Neural progenitor cell (in vitro differentiated cells): ENCODE data around the gene ATXN10. TPM values are rescaled to one million over a fixed set of nuclear protein-coding genes. Genes with fewer than 3 reads are reported as not detected.

Experiments
- DNase-seq: peaks from one replicate; pipeline ENCODE4 v3.0.0-alpha.2; 2016; ENCODE audit warnings: low spot score
- H2AFZ ChIP-seq: fragments of 200-600 bp; sonication (generic); replicated peaks from 2 replicates; pipeline ENCODE4 v1.6.1; 2016; ENCODE audit warnings: antibody characterized with exemption
- H3F3A ChIP-seq: fragments of 200-600 bp; sonication (generic); 2 replicates; pipeline ENCODE4 v1.6.1; 2016; ENCODE audit warnings: antibody characterized with exemption, low read depth
- H3K27ac ChIP-seq: fragments of 200-600 bp; sonication (generic); 2 replicates; pipeline ENCODE4 v1.5.1; 2016; ENCODE audit warnings: mild to moderate bottlenecking
- H3K27me3 ChIP-seq: fragments of 200-600 bp; sonication (generic); 2 replicates; pipeline ENCODE4 v1.6.1; 2016; ENCODE audit warnings: mild to moderate bottlenecking, moderate library complexity
- H3K36me3 ChIP-seq: fragments of 200-600 bp; sonication (generic); 2 replicates; pipeline ENCODE4 v1.5.1; 2016
- H3K4me1 ChIP-seq: fragments of 200-600 bp; sonication (generic); 2 replicates; pipeline ENCODE4 v1.6.1; 2016; ENCODE audit warnings: mixed run types
- H3K4me2 ChIP-seq: fragments of 200-600 bp; sonication (generic); 2 replicates; pipeline ENCODE4 v1.6.1; 2016
- H3K4me3 ChIP-seq: fragments of 200-600 bp; sonication (generic); 2 replicates; pipeline ENCODE4 v1.5.1; 2016
- H3K79me2 ChIP-seq: fragments of 200-600 bp; sonication (generic); 2 replicates; pipeline ENCODE4 v1.6.1; 2016; ENCODE audit warnings: low read depth
- H3K9ac ChIP-seq: fragments of 200-600 bp; sonication (generic); 2 replicates; pipeline ENCODE4 v1.6.1; 2016
- H3K9me3 ChIP-seq: fragments of 200-600 bp; sonication (generic); 2 replicates; pipeline ENCODE4 v1.5.1; 2016; ENCODE audit warnings: low read depth
- H4K20me1 ChIP-seq: fragments of 200-600 bp; sonication (generic); 2 replicates; pipeline ENCODE4 v1.6.1; 2016; ENCODE audit warnings: low read depth
- H3K27ac Mint-ChIP-seq: 3 replicates; pipeline ENCODE4 v1.8.0; 2021; ENCODE audit warnings: mixed read lengths
- H3K27me3 Mint-ChIP-seq: 2 replicates; pipeline ENCODE4 v1.8.0; 2022; ENCODE audit warnings: low read depth, mild to moderate bottlenecking, inconsistent platforms, moderate library complexity, mixed read lengths; ENCODE audit not compliant: insufficient read depth
- H3K36me3 Mint-ChIP-seq: 3 replicates; pipeline ENCODE4 v1.8.0; 2021; ENCODE audit warnings: mixed read lengths
- H3K4me1 Mint-ChIP-seq: 3 replicates; pipeline ENCODE4 v1.8.0; 2021; ENCODE audit warnings: mixed read lengths
- H3K4me3 Mint-ChIP-seq: 3 replicates; pipeline ENCODE4 v1.8.0; 2021; ENCODE audit warnings: mild to moderate bottlenecking, moderate library complexity, mixed read lengths
- H3K9me3 Mint-ChIP-seq: 3 replicates; pipeline ENCODE4 v1.8.0; 2020; ENCODE audit warnings: mixed read lengths
- CTCF ChIP-seq: fragments of 200-600 bp; sonication (generic); IDR thresholded peaks from 2 replicates; pipeline ENCODE4 v1.5.1; 2017; ENCODE audit warnings: antibody characterized with exemption, mild to moderate bottlenecking
- EZH2 ChIP-seq: fragments of 200-600 bp; sonication (generic); IDR thresholded peaks from 2 replicates; pipeline ENCODE4 v1.6.1; 2017; ENCODE audit warnings: antibody characterized with exemption, mild to moderate bottlenecking, moderate library complexity
- EZH2phosphoT487 ChIP-seq: fragments of 200-600 bp; sonication (generic); IDR thresholded peaks from 2 replicates; pipeline ENCODE4 v1.6.1; 2017; ENCODE audit warnings: antibody characterized with exemption
- total RNA-seq: library from RNA; depleted of rRNA; stranded (reverse); fragments of >200 nt; gene quantifications from 2 replicates; pipeline ENCODE4 v1.2.3, GENCODE V29; 2015; ENCODE audit warnings: low replicate concordance

ATXN10 gene
- total RNA-seq, 1 donor from 2014 or later: 168 TPM

DNA sequence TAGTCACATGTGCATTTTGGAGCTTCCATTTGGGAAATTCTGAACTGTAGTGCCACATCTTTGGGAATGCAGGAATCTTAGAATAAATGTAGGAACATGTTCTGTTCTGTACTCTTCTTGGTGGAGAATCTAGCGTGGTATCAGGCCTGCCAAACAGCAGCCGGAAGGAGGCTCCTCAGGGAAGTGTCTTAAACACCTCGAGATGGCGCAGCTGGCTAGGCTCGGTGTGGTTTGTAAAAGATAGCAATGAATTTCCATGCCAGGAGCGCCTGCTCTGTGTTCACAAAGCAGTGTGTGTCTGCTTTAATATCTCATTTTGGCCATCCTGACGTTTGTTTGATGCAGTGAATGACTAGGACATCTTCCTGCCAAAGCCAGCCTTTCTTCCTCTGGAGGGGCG lies 145.1 kb downstream of the ATXN10 start:
- H3K9ac ChIP-seq: no peak overlapping the region
- no peaks in the 10 kb centered on the region for H3K27me3 ChIP-seq
- H3F3A ChIP-seq: peaks cover 15% of the 10 kb centered on the region
- H3K4me2 ChIP-seq: no peak overlapping the region
- H3K4me1 Mint-ChIP-seq: peaks cover 33% of the 10 kb centered on the region
- H3K4me3 ChIP-seq: no peak overlapping the region
- H3K27ac ChIP-seq: no peak overlapping the region
- no peaks in the 10 kb centered on the region for H3K79me2 ChIP-seq
- H3K4me3 Mint-ChIP-seq: peak overlapping the region; percentile 28
- H3K4me1 ChIP-seq: peaks cover 20% of the 10 kb centered on the region
- no peaks in the 10 kb centered on the region for H3K36me3 ChIP-seq
- peaks cover 33% of the 10 kb centered on the region for H3K36me3 Mint-ChIP-seq
- peaks cover 21% of the 10 kb centered on the region for H4K20me1 ChIP-seq
- H3K9me3 ChIP-seq: no peaks in the 10 kb centered on the region
- DNase-seq: no peak
- H3K27ac Mint-ChIP-seq: peak overlapping the region; percentile 88
- TF ChIP-seq CTCF (no peak), EZH2 (no peak), EZH2phosphoT487 (no peak)
- H3K27me3 Mint-ChIP-seq: no peaks in the 10 kb centered on the region
- H2AFZ ChIP-seq: no peak overlapping the region
- H3K9me3 Mint-ChIP-seq: no peaks in the 10 kb centered on the region

- Histone ChIP-seq H3K27ac (peak overlapping the region; percentile 54), H2AFZ (no peak overlapping the region)
- peaks cover 33% of the 10 kb centered on the region for H3K4me1 Mint-ChIP-seq
Measured at GRCh38 chr22:45817745-45818423, 146.2 kb downstream of the ATXN10 start.

DNA sequence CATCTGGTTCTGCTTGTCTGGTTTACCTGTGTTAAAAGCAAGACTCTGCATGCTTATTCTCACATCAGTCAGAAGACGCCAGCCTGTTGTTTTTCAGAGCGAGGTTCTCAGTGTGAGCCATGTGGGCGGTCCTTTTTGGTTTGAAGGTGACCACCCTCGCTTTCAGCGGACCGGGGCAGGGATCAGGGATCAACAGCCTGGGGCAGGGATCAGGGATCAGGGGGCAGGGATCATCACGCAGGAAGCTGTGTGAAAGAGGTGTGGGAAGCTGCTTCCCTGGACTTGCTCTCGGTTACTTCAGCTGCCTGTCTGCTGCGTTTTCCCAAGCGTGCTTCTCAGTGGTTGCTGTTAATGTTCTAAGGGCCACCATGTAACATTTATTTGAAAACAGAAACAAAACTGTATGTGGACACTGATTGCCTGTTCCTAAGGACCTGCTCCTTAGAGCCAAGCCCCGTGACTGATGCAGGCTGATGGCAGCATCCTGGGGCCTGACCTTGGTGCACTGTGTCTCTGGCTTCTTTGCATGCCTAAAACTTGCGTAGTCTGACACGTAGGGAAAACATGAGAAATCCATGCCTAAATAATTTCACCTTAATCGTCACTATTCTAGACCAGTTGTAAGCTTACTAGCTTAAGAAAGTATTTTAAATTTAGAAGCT lies 146.9 kb downstream of the ATXN10 start:
- peak overlapping the region; percentile 88 for H3K27ac Mint-ChIP-seq
- H3K27ac ChIP-seq: peak overlapping the region; percentile 54
- H3F3A ChIP-seq: peaks cover 15% of the 10 kb centered on the region

More at GRCh38 chr22:45817745-45818423, 146.2 kb downstream of the ATXN10 start:
- H3K27me3 Mint-ChIP-seq: no peaks in the 10 kb centered on the region
- DNase-seq: no peak
- no peak overlapping the region for H3K9ac ChIP-seq
- no peaks in the 10 kb centered on the region for H3K79me2 ChIP-seq
- peaks cover 21% of the 10 kb centered on the region for H4K20me1 ChIP-seq
- H3K9me3 Mint-ChIP-seq: no peaks in the 10 kb centered on the region
- H3K9me3 ChIP-seq: no peaks in the 10 kb centered on the region
- H3F3A ChIP-seq: peaks cover 15% of the 10 kb centered on the region
- H3K27ac Mint-ChIP-seq: peak overlapping the region; percentile 88
- H3K27me3 ChIP-seq: no peaks in the 10 kb centered on the region
- H3K4me1 ChIP-seq: peaks cover 17% of the 10 kb centered on the region
- H3K36me3 Mint-ChIP-seq: peaks cover 30% of the 10 kb centered on the region
- H3K36me3 ChIP-seq: no peaks in the 10 kb centered on the region
- TF ChIP-seq EZH2phosphoT487 (no peak), CTCF (no peak), EZH2 (no peak)
- H3K4me3 ChIP-seq: no peak overlapping the region
- peak overlapping the region; percentile 44 for H3K4me3 Mint-ChIP-seq
- H3K4me2 ChIP-seq: peak overlapping the region; percentile 45

More for the DNA sequence above, 146.9 kb downstream of the ATXN10 start:
- Mint-ChIP-seq H3K27me3 (no peaks in the 10 kb centered on the region), H3K4me1 (peaks cover 33% of the 10 kb centered on the region), H3K36me3 (peaks cover 30% of the 10 kb centered on the region), H3K9me3 (no peaks in the 10 kb centered on the region), H3K4me3 (no peak overlapping the region)
- Histone ChIP-seq H3K4me1 (peaks cover 17% of the 10 kb centered on the region), H4K20me1 (peaks cover 21% of the 10 kb centered on the region), H3K4me2 (peak overlapping the region; percentile 45), H3K27me3 (no peaks in the 10 kb centered on the region), H3K36me3 (no peaks in the 10 kb centered on the region), H3K4me3 (no peak overlapping the region), H3K9ac (no peak overlapping the region), H3K79me2 (no peaks in the 10 kb centered on the region), H2AFZ (no peak overlapping the region), H3K9me3 (no peaks in the 10 kb centered on the region)
- TF ChIP-seq EZH2phosphoT487 (no peak), CTCF (no peak), EZH2 (no peak)
- DNase-seq: peak; percentile 51
